Nephron (organoid): ENCODE data around the gene DNAJC18.
"Not testable (repeated sequence)": the region's sequence is repeated elsewhere in the genome, so short reads cannot be mapped to it uniquely, and the experiment has no call there.

ENCODE experiments used
- H3K27ac Mint-ChIP-seq, 3 experiments: 2 replicates each; pipeline ENCODE4 v1.8.0; 2020; ENCODE audit warnings: mixed read lengths in 3 of 3, mild to moderate bottlenecking in 2 of 3, moderate library complexity in 1 of 3
- H3K27me3 Mint-ChIP-seq: 2 replicates; pipeline ENCODE4 v1.8.0; 2021; ENCODE audit warnings: low read depth, mild to moderate bottlenecking, moderate library complexity, mixed read lengths
- H3K36me3 Mint-ChIP-seq: 2 replicates; pipeline ENCODE4 v1.8.0; 2020; ENCODE audit warnings: low read depth, mixed read lengths
- H3K4me1 Mint-ChIP-seq: 2 replicates; pipeline ENCODE4 v1.8.0; 2020; ENCODE audit warnings: mixed read lengths
- H3K4me3 Mint-ChIP-seq, 3 experiments: 2 replicates each; pipeline ENCODE4 v1.8.0; 2020; ENCODE audit warnings: mild to moderate bottlenecking in 3 of 3, mixed read lengths in 3 of 3, moderate library complexity in 2 of 3
- H3K9me3 Mint-ChIP-seq: 2 replicates; pipeline ENCODE4 v1.8.0; 2020; ENCODE audit warnings: mixed read lengths
- TF ChIP-seq, protein P1 (sequence below), 3 experiments: fragments of 200-600 bp; sonication (generic); IDR thresholded peaks; one replicate each; pipeline ENCODE4 v1.5.0; 2021; ENCODE audit warnings: antibody characterized with exemption in 3 of 3; ENCODE audit not compliant: unreplicated experiment in 3 of 3

DNAJC18 gene

DNA sequence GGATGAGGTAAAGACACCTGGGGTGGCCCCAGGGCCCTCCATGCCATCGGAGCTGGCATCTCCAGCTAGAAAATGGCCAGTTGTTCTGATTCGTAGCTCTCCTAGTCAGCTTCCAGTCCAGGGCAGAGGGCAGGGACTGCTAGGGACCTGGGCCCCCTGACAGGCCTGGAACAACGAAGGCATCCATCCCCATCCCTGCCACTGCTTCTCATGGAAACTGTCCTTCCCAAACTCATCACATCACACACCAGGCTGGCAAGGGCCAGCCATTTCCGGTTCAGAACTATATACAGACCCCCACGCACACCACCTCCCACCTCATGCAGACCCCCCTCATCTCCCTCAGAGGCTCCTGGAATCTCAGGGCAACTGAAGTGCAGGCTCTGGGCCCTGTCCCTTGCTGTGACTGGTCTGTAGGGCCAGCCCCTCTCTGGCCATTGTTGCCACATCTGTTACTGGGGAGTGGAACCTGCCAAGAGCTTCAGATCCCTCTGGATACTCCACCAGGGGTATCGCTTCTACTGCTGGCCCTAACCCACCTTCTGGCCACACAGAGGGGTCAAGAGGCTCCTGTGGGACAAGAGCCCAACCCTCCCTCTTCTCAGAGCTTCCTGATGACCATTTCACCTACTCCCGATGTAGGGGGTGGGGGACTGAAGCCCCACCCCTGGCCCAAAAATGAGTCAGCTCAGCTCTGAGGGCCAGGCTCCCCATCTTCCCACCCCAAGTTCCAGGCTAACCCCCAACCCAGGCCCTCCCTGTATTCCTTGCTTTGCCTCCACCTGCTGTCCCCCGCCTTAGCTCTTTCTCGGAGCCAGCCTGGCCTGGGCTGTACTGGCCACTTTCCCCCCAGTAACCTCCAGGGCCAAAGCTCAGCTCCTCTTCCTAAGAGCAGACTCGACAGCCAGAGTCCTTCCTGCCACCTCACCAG is 48.4 kb downstream of the DNAJC18 start:
- peak overlapping the region in 2 of 3 experiments; percentile 65 to 78 for H3K4me3 Mint-ChIP-seq
- peaks cover 11% of the 10 kb centered on the region for H3K4me1 Mint-ChIP-seq
- H3K36me3 Mint-ChIP-seq, result no peaks in the 10 kb centered on the region
- H3K9me3 Mint-ChIP-seq, result no peaks in the 10 kb centered on the region
- TF ChIP-seq, protein P1, sequence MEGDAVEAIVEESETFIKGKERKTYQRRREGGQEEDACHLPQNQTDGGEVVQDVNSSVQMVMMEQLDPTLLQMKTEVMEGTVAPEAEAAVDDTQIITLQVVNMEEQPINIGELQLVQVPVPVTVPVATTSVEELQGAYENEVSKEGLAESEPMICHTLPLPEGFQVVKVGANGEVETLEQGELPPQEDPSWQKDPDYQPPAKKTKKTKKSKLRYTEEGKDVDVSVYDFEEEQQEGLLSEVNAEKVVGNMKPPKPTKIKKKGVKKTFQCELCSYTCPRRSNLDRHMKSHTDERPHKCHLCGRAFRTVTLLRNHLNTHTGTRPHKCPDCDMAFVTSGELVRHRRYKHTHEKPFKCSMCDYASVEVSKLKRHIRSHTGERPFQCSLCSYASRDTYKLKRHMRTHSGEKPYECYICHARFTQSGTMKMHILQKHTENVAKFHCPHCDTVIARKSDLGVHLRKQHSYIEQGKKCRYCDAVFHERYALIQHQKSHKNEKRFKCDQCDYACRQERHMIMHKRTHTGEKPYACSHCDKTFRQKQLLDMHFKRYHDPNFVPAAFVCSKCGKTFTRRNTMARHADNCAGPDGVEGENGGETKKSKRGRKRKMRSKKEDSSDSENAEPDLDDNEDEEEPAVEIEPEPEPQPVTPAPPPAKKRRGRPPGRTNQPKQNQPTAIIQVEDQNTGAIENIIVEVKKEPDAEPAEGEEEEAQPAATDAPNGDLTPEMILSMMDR (IDR thresholded peaks at IDR 0.05; ENCODE audit: unreplicated experiment in 3 of 3), result no peak
- no peak overlapping the region for H3K27ac Mint-ChIP-seq
- H3K27me3 Mint-ChIP-seq, result peaks cover 33% of the 10 kb centered on the region

DNA sequence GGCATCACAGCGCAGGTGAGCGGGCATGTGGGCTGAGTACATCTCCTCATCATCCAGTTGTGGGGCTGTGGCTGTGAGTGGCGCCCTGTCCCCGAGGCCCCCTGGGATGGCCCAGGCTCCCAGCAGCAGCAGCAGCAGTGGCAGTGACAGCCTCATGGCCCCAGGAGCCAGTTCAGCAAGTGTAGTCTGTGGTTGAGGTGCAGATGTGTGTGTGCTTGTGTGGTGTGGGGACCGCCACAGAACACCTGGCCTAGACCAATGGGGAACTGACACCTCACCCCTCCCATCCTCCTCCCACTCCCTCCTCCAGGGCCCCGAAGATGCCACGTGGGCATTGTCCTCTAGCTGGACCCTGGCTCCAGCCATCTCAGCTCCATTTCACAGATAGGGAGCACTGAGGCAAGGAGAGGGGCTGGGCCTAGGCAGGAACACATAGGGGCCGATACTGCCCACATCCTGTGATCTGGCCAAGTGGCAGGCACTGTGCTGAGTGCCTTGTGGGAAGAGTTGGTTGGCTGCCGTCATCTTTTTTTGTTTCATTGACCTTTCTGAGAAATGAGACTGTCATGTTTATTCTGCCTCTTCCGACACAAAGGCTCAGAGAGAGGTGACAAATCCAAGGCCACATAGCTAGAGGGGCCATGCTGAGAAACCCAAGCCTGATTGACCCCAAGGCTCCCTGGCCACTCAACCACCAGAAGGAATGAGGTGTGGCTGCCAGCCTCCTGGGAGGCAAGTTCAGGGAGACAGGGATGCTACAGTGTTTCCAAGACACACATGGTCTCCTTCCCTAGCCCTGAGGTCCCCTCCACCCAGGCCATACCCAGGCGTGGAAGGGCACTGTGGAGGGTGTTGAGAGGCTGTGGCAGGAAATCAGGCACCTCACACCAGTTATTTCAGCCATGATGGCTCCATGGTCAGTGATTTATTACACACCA is 49.4 kb downstream of the DNAJC18 start, which contains the start of gene MZB1:
Gene MZB1 (minus strand): TSS at position 213 of the 938 bp plus-strand sequence. CDS start 57 bp downstream, at position 156.
- no peak within 1 kb of the TSS for H3K27ac Mint-ChIP-seq
- TF ChIP-seq, protein P1 (IDR thresholded peaks at IDR 0.05; ENCODE audit: unreplicated experiment in 3 of 3), result no peak
- peaks cover 24% of the 10 kb centered on the region for H3K27me3 Mint-ChIP-seq
- H3K4me1 Mint-ChIP-seq, result peaks cover 10% of the 10 kb centered on the region
- no peaks in the 10 kb centered on the region for H3K9me3 Mint-ChIP-seq
- H3K4me3 Mint-ChIP-seq, result peak within 1 kb of the TSS in 2 of 3 experiments; percentile 16 to 65
- no peaks in the 10 kb centered on the region for H3K36me3 Mint-ChIP-seq

DNA sequence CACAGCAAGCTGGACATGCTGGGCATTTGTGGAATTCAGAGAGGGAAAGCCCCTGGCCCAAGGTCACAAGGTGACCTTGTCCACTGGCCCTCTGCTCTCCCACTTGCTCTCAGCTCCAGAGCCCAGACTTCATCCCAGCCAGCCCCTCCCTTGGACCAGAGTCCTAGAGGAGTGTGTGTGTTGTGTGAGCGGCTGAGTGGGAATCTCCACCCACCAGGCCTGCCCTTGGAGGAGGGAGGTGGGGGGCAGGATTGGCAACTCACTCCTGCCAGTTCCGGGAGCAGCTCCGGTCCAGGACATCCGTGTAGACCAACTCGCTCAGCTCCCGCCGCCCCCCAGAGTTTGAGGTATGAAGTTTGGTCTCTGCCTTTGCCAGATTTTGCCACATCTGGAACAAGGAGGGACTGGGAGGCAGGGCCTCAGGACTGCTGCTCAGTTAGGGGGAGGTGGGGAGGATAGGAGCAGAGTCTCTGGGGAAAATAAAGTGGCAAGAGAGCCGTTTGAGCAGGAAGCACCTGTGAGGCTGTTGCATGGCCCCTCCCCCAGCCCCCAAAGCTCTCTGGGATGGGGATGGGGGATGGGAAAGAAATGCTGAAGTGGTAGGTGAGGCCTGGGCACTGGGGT is 51.0 kb downstream of the DNAJC18 start:
- H3K9me3 Mint-ChIP-seq, result no peaks in the 10 kb centered on the region
- peak overlapping the region in 1 of 3 experiments; percentile 37 for H3K4me3 Mint-ChIP-seq
- H3K27me3 Mint-ChIP-seq, result peaks cover 18% of the 10 kb centered on the region
- peaks cover 20% of the 10 kb centered on the region for H3K4me1 Mint-ChIP-seq
- H3K27ac Mint-ChIP-seq, result peak overlapping the region in 2 of 3 experiments; percentile 54 to 81
- no peaks in the 10 kb centered on the region for H3K36me3 Mint-ChIP-seq
- TF ChIP-seq, protein P1 (IDR thresholded peaks at IDR 0.05; ENCODE audit: unreplicated experiment in 3 of 3), result no peak

DNA sequence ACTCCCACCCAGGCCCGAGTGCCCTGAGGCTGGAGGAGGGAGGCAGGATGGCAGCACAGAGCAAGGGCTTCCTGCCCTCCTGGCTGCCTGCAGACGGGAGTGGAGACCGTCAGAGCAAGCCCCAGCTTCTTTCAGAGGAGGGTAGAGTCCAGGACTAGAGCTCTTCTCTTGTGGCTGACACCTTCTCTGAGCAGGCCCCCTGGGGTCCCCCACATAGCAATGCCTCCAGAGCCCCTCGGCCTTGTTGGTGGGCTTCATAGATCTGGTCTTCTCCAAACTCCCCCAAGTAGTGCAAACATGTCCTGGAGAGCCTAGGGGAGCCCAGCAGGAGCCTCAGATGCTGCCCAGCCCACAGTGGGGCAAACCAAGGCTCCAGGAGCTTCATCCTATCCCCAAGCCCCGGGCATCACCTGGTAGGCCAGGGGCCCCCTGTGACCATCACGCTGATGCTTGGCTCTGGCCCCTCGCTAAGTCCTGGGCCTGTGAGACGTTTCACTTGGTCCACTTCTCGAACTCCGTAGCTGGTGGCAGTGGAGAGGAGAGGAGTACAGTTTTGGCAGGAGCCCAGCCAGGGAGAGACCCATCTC is 51.6 kb downstream of the DNAJC18 start:
- TF ChIP-seq, protein P1 (IDR thresholded peaks at IDR 0.05; ENCODE audit: unreplicated experiment in 3 of 3), result no peak
- H3K4me3 Mint-ChIP-seq, result no peak overlapping the region
- no peaks in the 10 kb centered on the region for H3K9me3 Mint-ChIP-seq
- H3K27me3 Mint-ChIP-seq, result peaks cover 12% of the 10 kb centered on the region
- no peaks in the 10 kb centered on the region for H3K36me3 Mint-ChIP-seq
- H3K4me1 Mint-ChIP-seq, result peaks cover 22% of the 10 kb centered on the region
- peak overlapping the region in 2 of 3 experiments; percentile 54 to 81 for H3K27ac Mint-ChIP-seq

DNA sequence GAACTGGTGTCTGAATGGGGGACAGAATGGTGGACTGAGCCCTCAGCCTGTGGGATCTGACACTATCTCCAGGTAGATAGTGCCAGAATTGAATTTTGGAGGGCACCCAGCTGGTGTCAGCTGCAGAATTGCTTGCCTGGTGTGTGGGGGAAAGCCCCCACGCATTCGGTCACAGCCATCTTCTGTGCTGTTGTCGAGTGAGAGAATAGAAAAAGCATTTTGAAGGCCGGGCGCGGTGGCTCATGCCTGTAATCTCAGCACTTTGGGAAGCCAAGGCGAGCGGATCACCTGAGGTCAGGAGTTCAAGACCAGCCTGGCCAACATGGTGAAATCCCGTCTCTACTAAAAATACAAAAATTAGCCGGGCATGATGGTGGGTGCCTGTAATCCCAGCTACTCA is 52.4 kb downstream of the DNAJC18 start:
- peaks cover 10% of the 10 kb centered on the region for H3K27me3 Mint-ChIP-seq
- peaks cover 22% of the 10 kb centered on the region for H3K4me1 Mint-ChIP-seq
- H3K36me3 Mint-ChIP-seq, H3K27ac Mint-ChIP-seq, H3K9me3 Mint-ChIP-seq, H3K4me3 Mint-ChIP-seq: not testable (repeated sequence)
